Measurements from ENCODE around the gene BSG.

DNA sequence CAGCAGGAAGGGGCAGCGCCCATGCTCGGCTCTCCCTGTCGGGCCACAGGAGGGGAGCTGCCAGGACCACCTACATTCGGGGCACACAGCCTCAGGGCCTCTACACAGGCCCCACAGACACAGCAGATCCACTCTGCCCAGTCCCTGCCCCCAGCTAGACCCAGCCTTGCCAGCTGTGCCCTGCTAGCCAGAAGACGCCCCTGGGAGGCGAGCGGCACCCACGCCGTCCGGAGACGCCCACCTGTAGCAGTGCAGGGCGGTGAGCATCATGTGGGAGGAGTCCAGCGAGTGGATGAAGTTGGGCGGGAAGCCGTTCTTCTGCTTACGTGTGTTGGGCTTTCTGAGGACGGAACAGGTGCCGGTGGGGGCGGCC is 45.8 kb downstream of the BSG start:
- TF ChIP-seq POLR2AphosphoS5 (IDR thresholded peaks at IDR 0.05; ENCODE audit: borderline replicate concordance, low read depth, low read length) (no peak), EZH2 (IDR thresholded peaks at IDR 0.05) (no peak)
